ENCODE results near the gene SLC30A2.

SLC30A2 gene

DNA sequence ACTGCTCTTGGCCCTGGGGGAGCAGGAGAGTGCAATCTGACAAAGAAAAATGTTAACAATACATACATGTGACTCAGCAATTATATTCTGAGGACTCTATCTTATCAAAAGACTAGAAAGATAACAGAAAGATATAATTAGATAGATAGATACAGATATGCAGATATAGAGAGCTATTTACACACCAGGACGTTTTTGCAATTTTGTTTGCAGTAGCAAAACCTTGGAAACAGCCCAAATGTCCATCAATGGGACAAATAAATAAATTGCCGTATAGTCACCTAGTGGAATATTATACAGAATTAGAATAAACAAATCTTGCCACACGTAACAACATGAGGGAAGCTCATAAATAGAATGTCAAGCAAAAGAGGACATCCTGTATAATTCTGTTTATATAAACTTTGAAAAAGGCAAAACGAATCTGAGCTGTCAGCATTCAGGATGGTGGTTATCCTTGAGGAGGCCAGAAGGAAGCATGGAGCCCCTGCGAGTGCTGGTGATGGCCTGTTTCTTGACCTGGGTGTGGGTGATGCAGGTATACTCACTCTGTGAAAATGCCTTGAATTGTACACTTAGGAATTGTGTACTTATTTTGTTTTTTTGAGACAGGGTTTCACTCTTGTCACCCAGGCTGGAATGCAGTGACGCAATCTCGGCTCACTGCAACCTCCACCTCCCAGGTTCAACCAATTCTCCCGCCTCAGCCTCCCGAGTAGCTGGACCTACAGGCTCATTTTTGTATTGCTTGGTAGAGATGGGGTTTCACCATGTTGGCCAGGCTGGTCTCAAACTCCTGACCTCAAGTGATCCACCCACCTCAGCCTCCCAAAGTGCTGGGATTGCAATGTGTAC is 34.3 kb upstream of the SLC30A2 start:
- Mint-ChIP-seq H3K27ac (no peak overlapping the region), H3K4me1 (peaks cover 14% of the 10 kb centered on the region), H3K4me3 (no peak overlapping the region), H3K9me3 (no peaks in the 10 kb centered on the region), H3K36me3 (ENCODE audit: low read depth) (no peaks in the 10 kb centered on the region), H3K27me3 (ENCODE audit: low read depth, poor library complexity) (peaks cover 30% of the 10 kb centered on the region)
- no peak for DNase-seq
- TF ChIP-seq, protein P1, sequence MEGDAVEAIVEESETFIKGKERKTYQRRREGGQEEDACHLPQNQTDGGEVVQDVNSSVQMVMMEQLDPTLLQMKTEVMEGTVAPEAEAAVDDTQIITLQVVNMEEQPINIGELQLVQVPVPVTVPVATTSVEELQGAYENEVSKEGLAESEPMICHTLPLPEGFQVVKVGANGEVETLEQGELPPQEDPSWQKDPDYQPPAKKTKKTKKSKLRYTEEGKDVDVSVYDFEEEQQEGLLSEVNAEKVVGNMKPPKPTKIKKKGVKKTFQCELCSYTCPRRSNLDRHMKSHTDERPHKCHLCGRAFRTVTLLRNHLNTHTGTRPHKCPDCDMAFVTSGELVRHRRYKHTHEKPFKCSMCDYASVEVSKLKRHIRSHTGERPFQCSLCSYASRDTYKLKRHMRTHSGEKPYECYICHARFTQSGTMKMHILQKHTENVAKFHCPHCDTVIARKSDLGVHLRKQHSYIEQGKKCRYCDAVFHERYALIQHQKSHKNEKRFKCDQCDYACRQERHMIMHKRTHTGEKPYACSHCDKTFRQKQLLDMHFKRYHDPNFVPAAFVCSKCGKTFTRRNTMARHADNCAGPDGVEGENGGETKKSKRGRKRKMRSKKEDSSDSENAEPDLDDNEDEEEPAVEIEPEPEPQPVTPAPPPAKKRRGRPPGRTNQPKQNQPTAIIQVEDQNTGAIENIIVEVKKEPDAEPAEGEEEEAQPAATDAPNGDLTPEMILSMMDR (IDR thresholded peaks at IDR 0.05): no peak

DNA sequence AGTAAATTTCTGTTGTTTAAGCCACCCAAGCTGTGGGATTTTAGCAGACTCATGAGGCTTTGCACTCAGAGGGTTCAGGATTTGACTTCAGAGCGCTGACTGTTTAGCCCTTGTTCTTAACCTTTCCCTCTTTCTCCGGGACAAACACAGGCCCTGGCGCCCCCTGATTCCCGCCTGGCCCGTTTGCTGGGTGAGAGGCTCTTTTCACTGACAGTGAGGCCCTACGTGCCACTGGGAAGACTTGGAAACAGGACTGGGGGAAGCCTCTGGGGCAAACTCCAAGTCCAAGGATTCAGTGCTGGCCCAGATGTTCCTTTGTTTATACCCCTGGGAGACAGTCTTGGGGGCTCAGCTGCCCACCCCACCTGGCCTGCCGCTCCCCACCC is 33.3 kb upstream of the SLC30A2 start:
- Mint-ChIP-seq H3K27ac (peak overlapping the region; percentile 6), H3K36me3 (ENCODE audit: low read depth) (no peaks in the 10 kb centered on the region), H3K4me1 (peaks cover 14% of the 10 kb centered on the region), H3K4me3 (no peak overlapping the region), H3K9me3 (no peaks in the 10 kb centered on the region), H3K27me3 (ENCODE audit: low read depth, poor library complexity) (peaks cover 21% of the 10 kb centered on the region)
- no peak for DNase-seq
- TF ChIP-seq, protein P1 (IDR thresholded peaks at IDR 0.05): no peak

DNA sequence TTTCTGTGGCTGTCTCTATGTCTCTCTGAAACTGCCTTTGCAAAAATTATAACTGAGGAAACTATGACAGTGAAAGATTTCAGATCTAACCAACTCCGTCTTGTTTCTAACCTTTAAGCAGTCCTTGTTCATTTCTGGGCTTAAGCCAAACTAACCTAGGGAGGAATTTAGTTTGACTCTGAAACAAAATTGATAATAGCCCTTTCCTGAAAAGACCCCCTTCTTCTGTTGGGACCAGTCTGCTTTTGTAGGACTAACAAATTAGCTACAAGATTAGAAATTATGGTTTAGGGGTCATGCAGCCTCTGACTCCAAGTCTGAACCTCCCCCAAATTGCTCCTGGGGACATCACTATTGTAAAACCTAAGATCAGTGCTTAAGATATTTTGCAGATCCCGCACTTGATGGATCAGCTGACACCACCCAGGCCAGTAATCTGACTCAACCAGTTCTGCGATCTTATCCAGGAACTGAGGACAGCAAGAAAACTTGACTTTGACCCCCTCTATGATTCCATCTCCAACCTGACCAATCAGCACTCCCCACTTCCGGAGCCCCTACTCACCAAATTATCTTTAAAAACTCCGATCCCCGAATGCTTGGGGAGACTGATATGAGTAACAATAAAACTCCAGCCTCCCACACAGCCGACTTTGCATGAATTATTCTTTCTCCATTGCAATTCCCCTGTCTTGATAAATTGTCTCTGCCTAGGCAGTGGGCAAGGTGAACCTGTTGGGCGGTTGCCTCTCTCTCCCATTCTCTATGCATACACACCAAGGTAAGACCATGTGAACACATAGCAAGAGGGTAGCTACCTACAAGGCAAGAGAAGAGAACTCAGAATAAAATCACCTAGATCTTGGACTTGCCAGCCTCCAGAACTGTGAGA is 32.6 kb upstream of the SLC30A2 start:
- no peak for DNase-seq
- no peaks in the 10 kb centered on the region for H3K36me3 Mint-ChIP-seq (ENCODE audit: low read depth)
- TF ChIP-seq, protein P1 (IDR thresholded peaks at IDR 0.05): no peak
- no peaks in the 10 kb centered on the region for H3K9me3 Mint-ChIP-seq
- H3K27ac Mint-ChIP-seq: no peak overlapping the region
- H3K27me3 Mint-ChIP-seq (ENCODE audit: low read depth, poor library complexity): peaks cover 21% of the 10 kb centered on the region
- H3K4me3 Mint-ChIP-seq: no peak overlapping the region
- H3K4me1 Mint-ChIP-seq: peaks cover 14% of the 10 kb centered on the region

DNA sequence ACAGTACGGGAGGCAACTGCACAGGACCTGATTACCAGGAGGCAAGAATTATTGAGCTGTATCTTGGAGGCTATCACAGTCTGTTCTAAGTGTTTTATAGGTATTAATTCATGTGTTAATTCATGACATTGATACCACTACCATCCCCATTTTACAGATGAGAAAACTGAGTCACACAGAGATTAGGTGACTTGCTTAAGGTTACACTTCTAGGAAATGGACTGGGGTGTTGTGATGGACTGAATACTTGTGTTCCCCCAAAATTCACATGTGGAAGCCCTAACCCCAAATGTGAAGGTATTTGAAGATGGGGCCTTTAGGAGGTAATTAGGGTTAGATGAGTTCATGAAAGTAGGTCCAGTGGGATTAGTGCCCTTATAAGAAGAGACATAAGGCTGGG is 31.6 kb upstream of the SLC30A2 start:
- Mint-ChIP-seq H3K4me1 (peaks cover 21% of the 10 kb centered on the region), H3K4me3 (no peak overlapping the region), H3K36me3 (ENCODE audit: low read depth) (no peaks in the 10 kb centered on the region), H3K27ac (no peak overlapping the region), H3K9me3 (no peaks in the 10 kb centered on the region), H3K27me3 (ENCODE audit: low read depth, poor library complexity) (peaks cover 25% of the 10 kb centered on the region)
- DNase-seq: no peak
- TF ChIP-seq, protein P1 (IDR thresholded peaks at IDR 0.05): no peak

DNA sequence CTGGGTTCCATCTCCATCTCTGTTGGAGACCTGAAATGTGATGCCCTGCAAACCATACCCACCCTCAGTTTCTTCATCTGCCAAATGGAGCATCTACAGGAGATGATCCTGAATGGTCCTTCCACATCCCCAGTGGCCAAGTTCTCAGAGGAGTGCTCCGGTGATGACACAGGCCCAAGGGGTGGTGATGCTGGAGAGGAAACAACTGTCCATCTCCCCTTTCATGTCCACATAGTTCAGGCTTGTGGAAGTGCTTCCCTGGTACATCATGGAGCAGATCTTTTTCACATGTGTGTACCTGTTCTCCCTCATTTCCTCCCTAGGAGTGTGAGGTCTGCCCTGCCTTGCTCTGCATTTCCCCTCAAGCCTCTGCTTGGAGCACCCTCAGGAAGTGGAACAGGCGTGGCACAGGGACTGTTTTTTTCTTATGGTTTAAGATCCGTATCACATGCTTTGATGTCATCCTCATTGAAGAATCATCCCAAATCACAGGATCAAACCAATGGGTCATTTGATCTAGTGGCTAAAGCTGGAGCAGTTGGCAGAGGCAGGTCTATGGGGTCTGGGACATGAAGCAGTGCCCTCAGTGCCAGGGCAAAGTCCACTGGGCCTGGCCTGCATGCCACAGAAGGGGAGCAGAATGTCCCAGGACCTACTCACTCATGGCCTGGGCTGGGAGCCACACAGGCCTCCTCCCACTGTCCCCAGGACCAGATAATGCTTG is 29.7 kb upstream of the SLC30A2 start:
- peaks cover 32% of the 10 kb centered on the region for H3K27me3 Mint-ChIP-seq (ENCODE audit: low read depth, poor library complexity)
- H3K9me3 Mint-ChIP-seq: no peaks in the 10 kb centered on the region
- no peak overlapping the region for H3K27ac Mint-ChIP-seq
- H3K4me1 Mint-ChIP-seq: peaks cover 29% of the 10 kb centered on the region
- H3K4me3 Mint-ChIP-seq: no peak overlapping the region
- TF ChIP-seq, protein P1 (IDR thresholded peaks at IDR 0.05): no peak
- DNase-seq: no peak
- no peaks in the 10 kb centered on the region for H3K36me3 Mint-ChIP-seq (ENCODE audit: low read depth)
